Neuronal stem cell (in vitro differentiated cells): Measurements from ENCODE around the gene MTMR1.

Source experiments
- DNase-seq: peaks from one replicate; pipeline ENCODE4 v3.0.0-alpha.2; 2013; ENCODE audit warnings: low spot score
- H2AFZ ChIP-seq: one replicate; pipeline ENCODE4 v1.6.1; 2013; ENCODE audit warnings: mild to moderate bottlenecking, low read length, inconsistent platforms
- H2AK5ac ChIP-seq: 2 replicates; pipeline ENCODE4 v1.6.1; 2013; ENCODE audit warnings: low read depth, mild to moderate bottlenecking, inconsistent platforms, low read length, moderate library complexity, mixed read lengths
- H2BK120ac ChIP-seq: 2 replicates; pipeline ENCODE4 v1.6.1; 2013; ENCODE audit warnings: low read depth, mild to moderate bottlenecking, inconsistent platforms, low read length, moderate library complexity, mixed read lengths
- H2BK12ac ChIP-seq: one replicate; pipeline ENCODE4 v1.6.1; 2013; ENCODE audit warnings: low read length, inconsistent platforms
- H2BK15ac ChIP-seq: 2 replicates; pipeline ENCODE4 v1.6.1; 2013; ENCODE audit warnings: mild to moderate bottlenecking, low read length, inconsistent platforms, mixed read lengths
- H2BK5ac ChIP-seq: one replicate; pipeline ENCODE4 v1.6.1; 2013; ENCODE audit warnings: inconsistent platforms, mild to moderate bottlenecking, low read length, moderate library complexity
- H3K14ac ChIP-seq: one replicate; pipeline ENCODE4 v1.6.1; 2013; ENCODE audit warnings: low read length, inconsistent platforms
- H3K18ac ChIP-seq: 2 replicates; pipeline ENCODE4 v1.6.1; 2013; ENCODE audit warnings: low read length, inconsistent platforms
- H3K23ac ChIP-seq: 2 replicates; pipeline ENCODE4 v1.6.1; 2013; ENCODE audit warnings: low read depth, mild to moderate bottlenecking, mixed read lengths, low read length, inconsistent platforms; ENCODE audit not compliant: poor library complexity
- H3K27ac ChIP-seq: replicated peaks from 3 replicates; pipeline ENCODE4 v1.5.1; 2013; ENCODE audit warnings: low read length, inconsistent platforms
- H3K27me3 ChIP-seq, 3 experiments: 2 replicates each; pipeline ENCODE4 v1.6.1; 2013; ENCODE audit warnings: low read length in 3 of 3, mild to moderate bottlenecking in 2 of 3, inconsistent platforms in 1 of 3, low read depth in 1 of 3, mixed read lengths in 1 of 3, moderate library complexity in 1 of 3; ENCODE audit not compliant: control insufficient read depth in 3 of 3, insufficient read depth in 3 of 3
- H3K36me3 ChIP-seq, 2 donors: replicated peaks in 1 of 2; 2 replicates each; pipeline ENCODE4 v1.6.1; 2013; ENCODE audit warnings: low read length in 2 of 2; ENCODE audit not compliant: control insufficient read depth in 2 of 2, insufficient read depth in 2 of 2
- H3K4ac ChIP-seq: 2 replicates; pipeline ENCODE4 v1.6.1; 2013; ENCODE audit warnings: inconsistent platforms, mild to moderate bottlenecking, low read length, moderate library complexity
- H3K4me1 ChIP-seq, 2 donors: 1 replicate in 1 of 2; 2 replicates in 1 of 2; pipeline ENCODE4 v1.6.1; 2013; ENCODE audit warnings: low read length in 2 of 2, low read depth in 1 of 2; ENCODE audit not compliant: control insufficient read depth in 2 of 2, insufficient read depth in 1 of 2
- H3K4me2 ChIP-seq: one replicate; pipeline ENCODE4 v1.6.1; 2013; ENCODE audit warnings: mild to moderate bottlenecking, low read length, inconsistent platforms; ENCODE audit not compliant: insufficient read depth, poor library complexity, severe bottlenecking
- H3K4me3 ChIP-seq, 2 donors: 2 replicates each; pipeline ENCODE4 v1.5.1; 2013; ENCODE audit warnings: low read length in 2 of 2, mild to moderate bottlenecking in 2 of 2, inconsistent platforms in 1 of 2, moderate library complexity in 1 of 2
- H3K79me1 ChIP-seq: one replicate; pipeline ENCODE4 v1.6.1; 2013; ENCODE audit warnings: low read depth, mild to moderate bottlenecking, inconsistent platforms, low read length, moderate library complexity
- H3K9ac ChIP-seq: one replicate; pipeline ENCODE4 v1.6.1; 2013; ENCODE audit warnings: mild to moderate bottlenecking, low read depth, low read length, inconsistent platforms; ENCODE audit not compliant: poor library complexity
- H3K9me3 ChIP-seq, 2 donors: replicated peaks in 1 of 2; 2 replicates each; pipeline versions ENCODE3 to v1.6.1; 2013; ENCODE audit warnings: low read length in 2 of 2, mild to moderate bottlenecking in 2 of 2, inconsistent platforms in 1 of 2, low read depth in 1 of 2, mixed read lengths in 1 of 2, moderate library complexity in 1 of 2; ENCODE audit not compliant: control insufficient read depth in 2 of 2, insufficient read depth in 1 of 2
- H4K8ac ChIP-seq: one replicate; pipeline ENCODE4 v1.6.1; 2013; ENCODE audit warnings: low read depth, mild to moderate bottlenecking, inconsistent platforms, low read length, moderate library complexity
- H4K91ac ChIP-seq: one replicate; pipeline ENCODE4 v1.6.1; 2013; ENCODE audit warnings: low read length, low read depth, mild to moderate bottlenecking, inconsistent platforms; ENCODE audit not compliant: poor library complexity
- WGBS, 2 donors: extraction: QIAGEN DNeasy Blood & Tissue Kit; methylation state at CpG; one replicate each; pipeline ENCODE4 v1.1.7; 2013; ENCODE audit warnings: missing lambda C conversion rate in 2 of 2, mixed read lengths in 1 of 2; ENCODE audit not compliant: insufficient read length in 2 of 2, insufficient replicate concordance in 1 of 2; ENCODE audit errors: extremely low coverage in 2 of 2; 5-methylcytosine and 5-hydroxymethylcytosine counted together

The MTMR1 gene

GRCh38 chrX:150792949-150793527, 99.8 kb downstream of the MTMR1 start:
- Histone ChIP-seq H3K9me3 (no peaks in the 10 kb centered on the region), H3K23ac (no peak overlapping the region), H4K8ac (no peak overlapping the region), H3K4me3 (no peak overlapping the region), H2AFZ (no peak overlapping the region), H2BK12ac (no peak overlapping the region), H2BK5ac (no peak overlapping the region), H3K27ac (no peak overlapping the region), H3K4ac (no peak overlapping the region), H3K4me1 (no peaks in the 10 kb centered on the region), H3K14ac (no peak overlapping the region), H3K36me3 (peaks cover 0 to 9% of the 10 kb centered on the region in 2 donors), H3K79me1 (no peaks in the 10 kb centered on the region), H3K9ac (no peak overlapping the region), H4K91ac (no peak overlapping the region), H3K27me3 (no peaks in the 10 kb centered on the region), H3K4me2 (no peak overlapping the region), H2AK5ac (no peak overlapping the region), H2BK120ac (no peak overlapping the region), H3K18ac (no peak overlapping the region), H2BK15ac (no peak overlapping the region)
- WGBS, 2 donors = no CpG with 5 or more reads among the region's 5 CpGs
- no peak for DNase-seq

- Histone ChIP-seq H3K18ac (no peak overlapping the region), H2BK15ac (no peak overlapping the region), H2BK120ac (no peak overlapping the region), H4K8ac (no peak overlapping the region), H3K79me1 (peaks cover 2% of the 10 kb centered on the region), H2AK5ac (no peak overlapping the region), H4K91ac (no peak overlapping the region), H3K27ac (no peak overlapping the region), H3K4me1 (no peaks in the 10 kb centered on the region), H3K36me3 (no peaks in the 10 kb centered on the region), H3K4me3 (no peak overlapping the region), H3K4ac (no peak overlapping the region), H3K14ac (no peak overlapping the region), H3K4me2 (no peak overlapping the region), H3K23ac (no peak overlapping the region), H2AFZ (no peak overlapping the region), H3K27me3 (no peaks in the 10 kb centered on the region), H2BK12ac (no peak overlapping the region), H2BK5ac (no peak overlapping the region), H3K9me3 (no peaks in the 10 kb centered on the region), H3K9ac (no peak overlapping the region)
- WGBS, 2 donors = no CpG with 5 or more reads among the region's 2 CpGs
- DNase-seq = no peak
These were observed 112.5 kb downstream of the MTMR1 start for GRCh38 chrX:150805736-150806135.

- no peak overlapping the region for H2AK5ac ChIP-seq
- H2BK12ac ChIP-seq = no peak overlapping the region
- no peak overlapping the region for H3K9ac ChIP-seq
- H3K4me1 ChIP-seq = no peaks in the 10 kb centered on the region
- no peak overlapping the region for H2BK120ac ChIP-seq
- no peak overlapping the region for H2AFZ ChIP-seq
- H3K79me1 ChIP-seq = peaks cover 2% of the 10 kb centered on the region
- no peak overlapping the region for H3K4ac ChIP-seq
- no peak overlapping the region for H3K27ac ChIP-seq
- no peak overlapping the region for H3K23ac ChIP-seq
- no peak overlapping the region for H4K91ac ChIP-seq
- H2BK15ac ChIP-seq = no peak overlapping the region
- H3K4me2 ChIP-seq = no peak overlapping the region
- no peak overlapping the region for H4K8ac ChIP-seq
- H3K9me3 ChIP-seq = no peaks in the 10 kb centered on the region
- H2BK5ac ChIP-seq = no peak overlapping the region
- H3K27me3 ChIP-seq = no peaks in the 10 kb centered on the region
- H3K14ac ChIP-seq = no peak overlapping the region
- no peaks in the 10 kb centered on the region for H3K36me3 ChIP-seq
- WGBS, 2 donors = no CpG with 5 or more reads among the region's 1 CpG
- H3K4me3 ChIP-seq = no peak overlapping the region
- no peak for DNase-seq
- H3K18ac ChIP-seq = no peak overlapping the region
These were observed 113.6 kb downstream of the MTMR1 start for GRCh38 chrX:150806827-150807226.

GRCh38 chrX:150813922-150814321, 120.7 kb downstream of the MTMR1 start:
- Histone ChIP-seq H3K9me3 (no peaks in the 10 kb centered on the region), H3K79me1 (no peaks in the 10 kb centered on the region), H3K9ac (no peak overlapping the region), H3K4me1 (no peaks in the 10 kb centered on the region), H3K27me3 (no peaks in the 10 kb centered on the region), H4K8ac (no peak overlapping the region), H3K18ac (no peak overlapping the region), H3K14ac (no peak overlapping the region), H4K91ac (no peak overlapping the region), H3K23ac (no peak overlapping the region), H2BK120ac (no peak overlapping the region), H2BK12ac (no peak overlapping the region), H3K4me2 (no peak overlapping the region), H3K36me3 (no peaks in the 10 kb centered on the region), H2AK5ac (no peak overlapping the region), H3K27ac (no peak overlapping the region), H2AFZ (no peak overlapping the region), H2BK5ac (no peak overlapping the region), H3K4ac (no peak overlapping the region), H2BK15ac (no peak overlapping the region), H3K4me3 (no peak overlapping the region)
- DNase-seq = no peak
- no CpG with 5 or more reads among the region's 5 CpGs for WGBS, 2 donors
